ENCODE data around the gene ZC3H12D.
"Not testable (repeated sequence)": the region's sequence is repeated elsewhere in the genome, so short reads cannot be mapped to it uniquely, and the experiment has no call there.

The ZC3H12D gene

DNA sequence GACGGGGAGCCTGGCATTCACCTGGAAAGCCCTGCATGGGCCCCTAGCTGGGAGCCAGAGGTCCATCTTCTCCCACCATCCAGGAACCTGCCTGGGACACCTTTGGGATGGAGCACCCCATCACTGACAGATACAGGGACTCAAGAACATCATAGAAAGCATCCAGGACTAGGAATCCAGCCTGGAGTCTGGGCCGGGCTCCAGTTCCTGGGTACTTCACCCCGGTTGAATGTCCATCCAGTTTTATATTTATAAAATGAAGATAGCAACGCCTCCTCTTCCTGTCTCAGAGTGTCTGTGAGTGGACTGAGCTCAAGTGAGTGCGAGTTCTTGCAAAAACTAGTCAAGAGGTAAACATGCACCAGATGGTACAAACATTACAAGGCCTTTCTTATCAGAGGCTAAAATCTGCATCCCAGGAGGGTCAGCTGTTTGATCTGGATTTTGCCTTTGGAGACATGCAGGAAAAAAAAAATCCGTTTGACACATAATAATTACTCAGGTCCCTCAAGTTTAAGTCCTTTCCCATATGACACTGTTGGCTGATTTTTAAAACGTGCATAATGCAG, 27.4 kb downstream of the ZC3H12D start:
- no peak for DNase-seq

DNA sequence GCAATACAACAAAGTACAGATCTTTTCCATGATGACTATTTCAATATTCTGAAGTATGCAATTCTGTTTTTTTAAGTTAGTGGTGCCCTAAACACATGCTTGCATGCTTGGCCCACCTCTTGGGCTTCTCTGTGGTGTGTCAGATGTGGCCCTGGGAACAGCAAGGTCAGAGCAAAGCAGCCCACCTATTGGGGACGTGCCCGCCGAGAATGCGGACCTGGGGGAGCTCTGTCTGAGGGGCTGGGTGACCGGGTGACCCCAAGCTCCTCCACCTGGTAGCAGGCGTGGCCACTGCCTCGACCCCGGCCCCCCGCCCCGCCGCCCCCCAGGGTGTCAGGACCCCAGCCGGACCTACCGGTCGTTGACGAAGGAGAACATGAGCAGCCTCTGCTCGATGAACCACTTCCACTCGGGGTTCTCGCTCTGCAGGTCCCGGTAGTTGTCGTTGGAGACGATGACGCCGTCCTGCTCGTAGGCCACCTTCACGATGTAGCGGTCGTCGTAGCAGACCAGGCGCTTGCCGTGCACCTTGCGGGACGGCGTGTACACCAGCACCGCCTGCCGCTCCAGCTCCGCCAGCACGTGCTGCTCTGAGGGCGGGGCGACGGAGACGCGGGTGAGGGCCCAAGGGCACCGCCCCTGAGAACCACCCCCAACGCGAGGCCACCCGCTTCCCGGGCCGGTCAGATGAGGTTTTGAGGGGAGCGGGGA, 28.3 kb downstream of the ZC3H12D start:
- DNase-seq: no peak

DNA sequence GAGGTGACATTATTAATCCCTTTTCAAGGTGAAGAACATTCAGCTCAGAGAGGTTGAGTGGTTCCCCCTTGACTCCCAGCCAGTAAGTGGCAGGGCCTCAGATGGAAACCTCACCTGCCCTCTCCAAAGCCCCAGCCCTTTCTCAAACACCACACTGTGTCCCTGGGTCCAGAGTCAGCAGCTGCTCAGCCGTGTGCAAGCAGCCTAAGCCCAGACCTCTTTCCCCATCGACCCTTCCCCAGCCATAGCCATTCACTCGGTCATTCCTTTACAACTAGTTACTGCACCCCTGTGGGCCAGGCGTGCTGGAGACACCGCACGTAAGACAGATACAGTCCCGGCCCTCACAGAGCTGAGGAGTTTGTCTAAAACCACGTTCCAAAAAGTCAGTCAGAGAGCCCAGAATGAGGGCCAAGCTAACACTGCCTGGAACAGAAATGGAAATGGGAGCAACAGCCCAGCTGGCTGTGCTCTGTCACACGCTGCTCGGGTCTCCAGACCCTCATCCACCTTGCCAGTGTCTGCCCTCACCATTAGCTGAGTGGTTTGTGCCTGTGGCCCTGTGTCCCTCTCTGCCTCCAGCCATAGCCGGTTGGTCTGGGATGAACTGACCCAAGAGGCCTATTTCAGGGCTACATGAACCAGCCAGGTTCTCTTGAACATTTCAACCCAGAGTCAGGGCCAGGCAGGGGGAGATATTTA, 29.6 kb downstream of the ZC3H12D start:
- DNase-seq: peak; percentile 25

DNA sequence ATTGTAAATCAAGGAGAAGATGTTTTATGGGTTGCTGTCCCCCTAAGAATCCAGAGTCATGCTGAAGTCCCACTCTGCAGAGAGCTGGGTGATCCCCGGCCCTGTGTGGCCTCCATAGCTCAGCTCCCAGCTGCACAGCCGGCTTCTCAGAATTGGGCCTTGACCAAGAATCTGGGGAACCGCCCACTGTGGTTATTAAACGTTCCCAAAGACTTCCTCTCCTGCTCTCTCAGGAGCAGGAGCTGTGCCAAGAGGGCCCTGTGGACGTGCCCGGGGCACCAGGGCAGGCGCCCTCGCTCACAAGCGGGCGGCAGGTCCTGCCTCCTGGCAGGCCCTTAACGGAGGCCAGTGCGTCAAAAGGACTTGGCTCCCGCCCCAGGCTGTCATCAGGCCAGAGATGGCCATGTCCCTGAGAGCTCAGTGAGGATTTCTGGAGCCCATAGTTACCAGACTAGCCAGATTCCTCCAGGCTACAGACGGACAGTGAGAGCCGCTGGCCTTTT, 30.4 kb downstream of the ZC3H12D start:
- DNase-seq: peak; percentile 83

DNA sequence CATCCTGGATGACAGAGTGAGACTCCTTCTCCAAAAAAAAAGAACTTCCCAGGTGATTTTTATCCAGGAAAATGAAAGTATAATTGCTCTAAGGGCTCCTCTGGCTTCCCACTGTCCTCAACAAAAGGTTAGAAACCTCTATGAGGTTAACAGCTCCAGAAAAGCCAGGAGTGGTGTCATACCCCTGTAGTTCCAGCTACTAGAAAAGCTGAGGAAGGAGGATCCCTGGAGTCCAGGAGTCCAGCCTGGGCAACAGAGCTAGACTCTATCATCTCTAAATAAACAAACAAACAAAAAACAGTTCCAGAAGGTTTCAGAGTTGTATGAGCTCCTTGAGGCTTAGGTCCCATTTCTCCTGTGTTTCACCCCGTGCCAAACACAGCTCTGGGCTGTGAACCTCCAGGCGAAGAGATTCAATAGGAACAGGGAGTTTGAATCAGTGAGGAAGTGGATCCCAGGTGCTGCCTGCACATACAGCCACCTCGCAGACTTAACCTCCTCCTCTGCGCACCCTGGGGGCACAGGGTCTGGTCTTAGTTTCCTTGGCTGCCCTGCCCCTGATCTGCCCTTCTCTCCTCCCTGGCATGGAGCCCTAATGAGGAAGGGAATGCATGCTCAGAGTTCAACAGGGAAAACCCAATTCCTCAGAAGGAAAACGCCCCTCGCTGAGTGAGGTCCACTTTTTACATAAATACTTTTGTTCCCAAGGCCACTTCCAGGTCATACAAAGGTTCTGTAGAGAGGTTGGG, 31.0 kb downstream of the ZC3H12D start:
- DNase-seq: no peak

DNA sequence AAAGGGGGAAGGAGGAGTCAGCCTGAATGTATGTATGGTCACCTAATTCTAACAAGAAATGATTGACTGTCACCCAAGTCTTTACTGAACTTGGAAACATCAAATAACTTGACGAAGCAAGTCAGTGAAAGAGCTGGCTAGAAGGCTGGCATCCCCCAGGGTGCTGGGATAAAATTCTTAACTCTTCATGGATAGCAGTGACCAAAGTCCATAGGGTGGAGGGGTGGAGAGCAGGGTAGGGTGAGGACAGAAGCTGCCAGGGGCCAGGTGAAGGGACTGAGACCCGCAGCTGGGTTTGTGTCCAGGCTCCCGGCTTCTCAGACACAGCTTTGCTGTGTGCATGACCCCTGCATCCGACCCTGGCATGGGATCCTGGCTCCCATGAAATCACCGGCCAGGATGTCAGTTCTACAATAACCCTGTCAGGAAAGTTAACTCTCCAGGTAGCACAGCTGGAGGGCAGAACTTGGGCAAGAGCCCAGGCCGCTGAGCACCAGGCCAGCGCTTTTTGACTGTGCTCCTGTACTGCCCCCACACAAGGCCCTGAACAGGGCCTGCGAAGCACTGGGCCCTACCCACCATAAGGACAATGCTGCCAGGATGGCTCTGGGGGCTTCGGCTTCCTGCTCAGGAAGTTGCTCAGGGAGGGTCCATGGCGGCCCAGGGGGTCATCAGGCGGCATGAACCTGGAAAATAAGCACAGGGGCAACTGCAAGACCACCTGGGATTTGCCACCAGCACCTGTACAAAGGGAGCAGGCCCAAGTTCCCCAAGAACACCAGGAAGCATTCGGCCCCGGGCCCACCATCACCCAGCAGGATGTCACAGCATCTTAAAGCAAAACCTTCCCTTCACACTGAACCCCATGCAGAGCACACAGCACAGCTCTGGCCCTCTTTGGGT, 32.5 kb downstream of the ZC3H12D start:
- no peak for DNase-seq

DNA sequence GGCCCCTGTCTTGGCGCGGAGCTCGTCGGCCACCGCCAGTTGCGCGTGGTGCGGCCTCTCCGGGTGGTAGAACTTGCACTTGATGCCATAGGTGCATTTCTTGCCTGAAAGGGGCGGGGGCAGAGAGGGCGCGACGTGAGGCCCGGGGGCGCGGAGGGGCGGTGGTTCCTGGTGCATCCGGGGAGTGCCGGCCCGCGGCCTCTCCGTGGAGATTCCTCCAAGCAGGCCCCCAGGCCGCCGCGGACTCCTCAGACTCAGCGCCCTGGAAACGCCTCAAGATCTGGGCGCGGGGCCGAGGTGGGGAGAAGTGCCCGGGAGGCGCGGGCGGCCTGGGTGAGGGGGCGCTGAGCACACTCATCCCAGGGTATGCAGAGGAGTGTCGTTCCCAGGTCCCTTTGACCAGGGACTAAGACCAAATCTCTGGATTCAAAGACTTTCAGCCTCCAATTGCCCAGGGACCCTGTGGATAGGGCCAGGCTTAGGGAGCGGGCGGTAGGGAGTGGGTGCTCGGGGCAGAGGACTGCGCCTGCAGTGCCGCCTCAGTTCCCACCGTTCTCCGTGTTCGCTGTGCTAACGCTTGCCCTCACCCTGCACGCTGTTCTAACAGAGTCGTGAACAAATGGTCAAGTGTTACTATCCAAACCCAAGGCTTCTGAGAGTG, 33.3 kb downstream of the ZC3H12D start:
- no peak for DNase-seq

DNA sequence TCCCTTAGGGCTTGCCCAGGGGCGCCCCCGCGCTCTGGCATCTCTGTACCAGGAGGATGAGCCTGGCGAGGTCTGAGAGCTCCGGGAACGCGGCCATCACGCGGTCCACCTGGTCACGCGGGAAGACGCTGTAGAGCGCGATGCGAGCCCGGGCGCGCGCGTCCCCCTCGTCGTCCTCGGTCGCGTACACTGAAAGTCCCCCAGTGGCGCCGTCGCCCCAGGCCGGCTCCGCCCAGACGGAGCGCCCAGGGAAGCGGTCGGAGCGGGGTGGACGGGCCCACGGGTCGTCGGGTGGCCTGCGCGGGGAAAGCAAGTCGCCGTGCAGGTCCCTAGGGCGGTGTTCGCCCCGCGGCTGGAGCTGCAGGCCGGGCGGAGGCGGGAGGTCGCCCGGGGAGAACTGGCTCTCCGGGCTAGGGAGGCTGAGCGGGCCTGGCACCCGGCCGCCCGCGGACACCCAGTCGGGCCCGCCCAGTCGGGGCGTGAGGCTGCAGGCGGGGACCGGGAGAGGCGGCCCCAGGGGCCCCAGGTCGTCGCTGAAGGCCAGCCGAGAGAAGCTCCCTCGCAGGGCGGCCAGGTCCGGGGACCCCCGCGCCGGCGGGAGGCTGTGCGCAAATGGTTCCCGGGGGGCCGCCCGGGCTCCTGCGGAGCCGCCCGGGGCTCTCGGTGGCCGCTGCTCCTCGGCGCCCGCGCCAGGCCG, 34.0 kb downstream of the ZC3H12D start:
- no peak for DNase-seq

DNA sequence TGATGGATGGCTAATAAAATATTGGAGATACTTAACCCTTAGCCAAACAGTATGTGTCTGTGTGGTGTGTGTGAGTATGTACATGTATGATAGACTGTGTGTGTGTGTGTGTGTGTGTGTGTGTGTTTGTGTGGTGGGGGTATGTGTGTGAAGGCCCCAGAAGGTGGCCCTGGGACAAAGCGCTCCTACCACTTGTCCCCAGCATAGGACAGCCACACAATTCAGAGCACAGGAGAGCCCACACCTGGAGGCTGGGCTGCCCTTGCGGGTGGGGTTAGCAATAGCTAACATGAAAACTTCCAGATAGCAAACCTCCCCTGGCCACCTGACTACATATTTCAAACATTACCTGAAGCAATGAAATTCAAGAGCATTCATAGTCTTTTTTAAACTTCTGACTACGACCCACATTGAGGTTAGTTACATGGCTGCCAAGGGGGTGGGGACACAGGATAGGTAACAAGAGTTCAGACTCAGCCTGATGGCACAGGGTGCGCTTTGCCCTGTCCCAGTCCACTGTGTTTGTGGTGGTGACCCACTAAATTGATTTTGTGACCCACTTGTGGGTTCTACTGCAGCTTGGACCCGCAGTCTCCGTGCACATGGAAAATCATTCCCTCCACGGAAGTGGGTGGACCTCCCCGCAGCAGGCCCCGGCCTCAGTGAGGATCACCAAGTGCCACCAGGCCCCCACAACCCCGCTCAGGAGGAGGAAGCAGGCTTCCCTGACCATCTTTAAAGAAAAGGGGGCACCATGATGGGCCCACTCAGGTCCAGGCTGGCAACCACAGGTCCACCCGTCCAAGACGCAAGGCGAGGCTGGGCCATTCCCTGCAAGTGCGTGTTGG, 34.8 kb downstream of the ZC3H12D start:
- DNase-seq: no peak

DNA sequence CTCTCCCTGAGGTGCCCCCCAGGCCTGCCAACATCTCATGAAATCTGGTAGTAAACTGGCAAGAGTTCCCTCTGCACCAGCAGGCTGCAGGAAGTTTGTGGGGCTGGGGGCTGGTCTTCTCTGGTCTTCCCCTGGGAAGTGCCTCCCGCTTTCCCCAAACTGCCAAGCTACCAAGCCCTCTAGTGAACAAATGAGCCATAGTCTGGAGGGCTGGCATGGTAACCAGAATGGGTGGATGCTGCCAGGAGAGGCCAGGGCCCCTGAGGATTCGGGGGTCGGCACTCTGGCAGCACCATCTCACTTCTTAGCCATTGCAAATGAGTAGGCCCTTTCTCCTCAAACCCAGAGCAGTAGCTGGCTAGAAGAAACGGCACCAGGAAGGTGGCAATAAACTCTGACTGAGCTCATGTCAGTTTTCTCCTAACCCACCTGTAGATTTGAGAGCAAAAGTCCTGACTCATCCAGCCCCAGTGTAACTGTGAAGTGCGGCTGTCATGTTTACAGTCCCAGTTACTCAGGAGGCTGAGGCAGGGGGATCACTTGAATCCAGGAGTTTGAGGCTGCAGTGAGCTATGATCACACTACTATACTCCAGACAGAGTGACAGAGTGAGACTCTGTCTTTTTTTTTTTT, 35.9 kb downstream of the ZC3H12D start:
- no peak for DNase-seq

DNA sequence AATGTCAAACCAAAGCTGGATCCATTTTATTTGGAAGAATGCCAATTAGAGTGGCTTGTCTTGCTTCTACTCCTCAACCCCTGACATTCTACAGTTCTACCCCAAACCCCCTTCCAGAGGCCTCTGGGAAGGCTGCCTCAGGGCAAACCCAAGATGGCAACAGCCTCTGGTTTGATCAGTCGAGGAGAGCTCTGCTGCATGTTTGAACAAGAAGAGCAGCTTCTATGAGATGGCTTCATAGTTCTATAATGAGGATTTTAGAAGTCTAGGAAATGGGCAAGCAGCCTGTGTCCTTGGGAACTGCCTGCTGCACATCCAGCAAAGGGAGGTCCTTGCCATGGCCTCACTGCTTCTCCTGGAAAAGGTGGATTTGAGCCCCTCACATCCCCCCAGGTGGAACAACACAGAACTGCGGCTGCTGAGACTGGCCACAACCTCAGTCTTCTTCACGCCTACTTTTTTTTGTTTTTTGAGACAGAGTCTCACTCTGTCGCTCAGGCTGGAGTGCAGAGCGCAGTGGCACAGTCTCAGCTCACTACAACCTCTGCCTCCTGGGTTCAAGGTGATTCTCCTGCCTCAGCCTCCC, 37.9 kb downstream of the ZC3H12D start:
- no peak for DNase-seq

DNA sequence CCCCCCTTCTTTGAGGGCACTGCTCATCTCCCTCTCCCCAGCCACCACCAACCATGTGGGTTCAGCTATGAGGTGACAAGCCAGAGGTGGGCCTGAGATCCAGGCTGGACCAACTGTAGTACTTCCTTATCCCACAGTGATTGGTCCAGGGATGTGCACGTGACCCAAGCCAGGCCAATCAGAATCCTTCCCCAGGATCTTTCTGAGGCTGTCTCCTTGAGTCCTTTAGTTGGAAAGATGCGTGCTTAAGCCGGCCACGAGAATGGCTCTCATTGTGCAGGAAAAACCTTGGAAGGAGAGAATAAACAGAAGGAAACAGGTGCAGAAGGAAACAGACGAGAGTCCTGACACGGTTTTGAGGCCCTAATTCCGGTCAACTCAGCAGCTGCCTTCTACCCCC, 39.2 kb downstream of the ZC3H12D start:
- DNase-seq: no peak

DNA sequence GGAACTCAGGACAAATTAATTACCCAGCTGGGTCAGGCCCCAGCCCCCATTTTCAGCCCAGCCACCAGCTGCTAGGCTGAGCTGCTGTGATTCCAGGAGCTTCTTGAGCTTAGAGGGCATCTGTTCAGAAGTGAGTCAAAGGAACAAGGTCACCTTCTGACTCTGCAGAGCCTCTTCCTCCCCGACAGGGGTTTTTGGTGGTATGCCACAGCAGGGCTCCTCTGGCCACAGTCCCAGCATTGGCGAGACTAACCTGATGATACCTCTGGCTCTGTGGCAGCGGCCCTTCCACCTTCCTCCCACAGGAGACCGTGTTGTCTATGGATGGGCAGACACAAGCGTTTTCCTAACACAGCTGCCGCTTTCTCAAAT, 39.7 kb downstream of the ZC3H12D start:
- DNase-seq: no peak

DNA sequence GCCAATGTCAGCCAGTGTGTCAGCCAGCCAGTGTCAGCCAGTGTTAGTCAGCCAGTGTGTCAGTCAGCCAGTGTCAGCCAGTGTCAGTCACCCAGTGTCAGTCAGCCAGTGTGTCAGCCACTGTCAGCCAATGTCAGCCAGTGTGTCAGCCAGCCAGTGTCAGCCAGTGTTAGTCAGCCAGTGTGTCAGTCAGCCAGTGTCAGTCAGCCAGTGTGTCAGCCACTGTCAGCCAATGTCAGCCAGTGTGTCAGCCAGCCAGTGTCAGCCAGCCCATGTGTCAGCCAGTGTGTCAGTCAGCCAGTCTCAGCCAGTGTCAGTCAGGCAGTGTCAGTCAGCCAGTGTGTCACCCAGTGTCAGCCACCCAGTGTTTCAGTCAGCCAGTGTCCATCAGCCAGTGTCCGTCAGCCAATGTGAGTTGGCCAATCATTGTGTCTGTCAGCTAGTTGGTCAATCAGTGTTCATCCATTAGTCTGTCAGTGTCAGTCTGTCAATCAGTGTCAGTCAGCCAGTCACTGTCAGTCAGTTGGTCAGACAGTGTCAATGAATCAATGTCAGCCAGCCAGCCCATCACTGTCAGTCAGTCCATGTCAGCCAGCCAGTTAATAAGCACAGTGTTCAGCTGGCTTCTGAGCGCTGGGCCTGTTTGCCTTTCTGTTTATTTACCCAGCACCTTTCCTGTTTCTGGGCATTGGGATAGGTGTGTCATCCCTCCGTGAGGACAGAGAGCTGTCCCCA, 40.3 kb downstream of the ZC3H12D start:
- not testable (repeated sequence) for DNase-seq

DNA sequence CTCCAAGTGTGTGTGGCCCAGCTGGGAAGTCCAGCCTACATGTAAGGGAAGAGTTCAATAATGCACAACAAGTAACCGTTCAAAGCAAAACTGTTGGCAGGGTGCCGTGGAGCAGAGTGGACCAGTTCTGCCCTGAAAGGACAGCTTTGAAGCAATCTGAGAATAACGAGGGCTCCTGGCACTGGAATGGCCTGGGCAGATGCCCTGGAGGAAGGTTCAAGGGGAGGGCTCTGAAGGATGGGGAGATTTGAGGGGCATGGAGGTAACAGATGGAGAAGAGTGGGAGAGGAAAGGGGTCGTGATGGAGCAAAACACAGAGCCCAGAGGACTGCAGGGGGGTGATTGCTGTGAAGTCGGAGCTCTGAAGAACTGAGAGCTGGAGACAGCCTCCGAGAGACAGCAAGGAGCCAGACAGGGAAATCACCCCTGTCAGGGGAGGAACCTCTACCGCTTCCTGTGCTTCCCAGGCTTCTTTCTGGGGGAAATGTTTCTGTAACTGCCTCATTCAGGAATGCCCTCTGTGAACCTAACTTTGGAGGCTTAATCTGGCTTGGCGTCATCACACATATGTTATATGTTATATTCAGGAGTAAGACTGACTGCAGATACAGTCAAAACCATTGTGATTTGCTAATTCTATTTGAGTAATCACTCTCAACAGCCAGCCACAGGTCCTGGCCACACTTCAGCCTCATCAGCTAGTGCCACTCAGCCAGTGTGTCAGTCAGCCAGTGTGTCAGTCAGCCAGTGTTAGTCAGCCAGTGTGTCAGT, 41.2 kb downstream of the ZC3H12D start:
- no peak for DNase-seq

DNA sequence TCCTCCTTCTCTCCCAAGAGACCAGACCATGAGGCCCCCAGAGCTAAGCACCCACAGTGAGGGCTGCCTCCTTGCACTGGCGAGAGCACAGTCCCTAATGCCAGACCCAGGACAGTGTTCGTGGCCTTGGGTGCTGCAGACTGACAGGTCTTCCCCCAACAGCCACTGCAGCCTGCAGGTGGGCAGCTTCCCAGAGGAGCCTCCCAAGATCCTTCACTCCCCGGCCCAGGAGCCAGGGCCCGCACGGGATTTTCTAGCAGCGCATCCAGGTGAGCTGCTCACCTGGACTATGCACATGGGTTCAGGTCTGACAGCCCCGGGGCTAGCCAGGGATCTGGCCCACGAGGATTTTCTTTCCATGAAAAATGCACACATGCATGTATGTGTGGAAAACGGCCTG, 43.1 kb downstream of the ZC3H12D start:
- DNase-seq: no peak

DNA sequence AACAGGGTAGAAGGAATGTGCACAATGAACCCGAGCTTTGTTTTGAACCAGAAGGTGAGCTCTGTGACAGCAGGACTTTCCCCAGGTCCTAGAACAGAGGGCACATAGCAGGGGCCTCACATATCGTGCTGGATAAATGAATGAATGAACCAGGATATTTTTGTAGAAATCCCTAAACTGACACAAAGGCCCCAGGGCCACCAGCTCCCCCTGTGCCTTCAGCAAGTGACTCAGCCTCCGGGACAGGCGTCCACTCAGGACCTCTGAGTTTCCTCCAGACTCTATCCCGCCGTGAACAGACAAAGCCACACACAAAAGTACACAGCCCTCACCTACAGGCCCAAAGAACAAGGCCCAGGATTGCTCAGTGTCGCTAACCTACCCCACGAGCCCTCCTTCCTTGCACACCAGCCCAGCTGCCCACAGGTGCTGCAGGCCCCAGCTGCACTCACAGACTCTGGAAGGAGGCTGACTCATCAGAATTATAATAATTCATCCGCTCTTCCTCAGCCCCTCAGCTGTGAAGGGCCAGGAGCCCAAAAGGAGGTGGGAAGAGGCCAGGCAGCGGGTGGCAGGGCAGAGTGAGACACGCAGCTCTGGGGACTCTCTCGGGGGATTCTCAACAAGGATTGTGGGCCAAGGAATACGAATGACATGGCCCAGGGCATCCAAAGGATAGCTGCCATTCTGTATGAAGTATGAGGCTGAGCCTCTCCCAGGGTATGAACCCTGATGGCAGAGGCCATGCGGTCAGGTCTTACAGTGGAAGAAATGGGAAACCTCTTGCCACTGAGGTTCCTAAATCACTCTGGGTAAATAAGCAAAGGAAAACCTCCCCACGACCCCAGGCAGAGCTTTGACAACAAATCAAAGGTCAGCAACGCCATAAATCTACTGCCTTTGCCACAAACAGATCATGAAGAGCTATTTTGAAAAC, 43.8 kb downstream of the ZC3H12D start:
- DNase-seq: no peak

All from DMS79 (cell line).